Measurements from ENCODE around the gene EFHD2.

The EFHD2 gene

GRCh38 chr1:15423355-15424077 lies 13.8 kb downstream of the EFHD2 start:
- TF ChIP-seq, protein P1, sequence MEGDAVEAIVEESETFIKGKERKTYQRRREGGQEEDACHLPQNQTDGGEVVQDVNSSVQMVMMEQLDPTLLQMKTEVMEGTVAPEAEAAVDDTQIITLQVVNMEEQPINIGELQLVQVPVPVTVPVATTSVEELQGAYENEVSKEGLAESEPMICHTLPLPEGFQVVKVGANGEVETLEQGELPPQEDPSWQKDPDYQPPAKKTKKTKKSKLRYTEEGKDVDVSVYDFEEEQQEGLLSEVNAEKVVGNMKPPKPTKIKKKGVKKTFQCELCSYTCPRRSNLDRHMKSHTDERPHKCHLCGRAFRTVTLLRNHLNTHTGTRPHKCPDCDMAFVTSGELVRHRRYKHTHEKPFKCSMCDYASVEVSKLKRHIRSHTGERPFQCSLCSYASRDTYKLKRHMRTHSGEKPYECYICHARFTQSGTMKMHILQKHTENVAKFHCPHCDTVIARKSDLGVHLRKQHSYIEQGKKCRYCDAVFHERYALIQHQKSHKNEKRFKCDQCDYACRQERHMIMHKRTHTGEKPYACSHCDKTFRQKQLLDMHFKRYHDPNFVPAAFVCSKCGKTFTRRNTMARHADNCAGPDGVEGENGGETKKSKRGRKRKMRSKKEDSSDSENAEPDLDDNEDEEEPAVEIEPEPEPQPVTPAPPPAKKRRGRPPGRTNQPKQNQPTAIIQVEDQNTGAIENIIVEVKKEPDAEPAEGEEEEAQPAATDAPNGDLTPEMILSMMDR (conservative IDR thresholded peaks at IDR 0.05; ENCODE audit: low read depth, low read length): no peak
- no peak overlapping the region for H3K4me3 ChIP-seq (ENCODE audit: low read depth, low read length)
- no peak for DNase-seq (ENCODE audit: low read depth)

- DNase-seq (ENCODE audit: low read depth): no peak
- TF ChIP-seq, protein P1 (conservative IDR thresholded peaks at IDR 0.05; ENCODE audit: low read depth, low read length): no peak
- no peak overlapping the region for H3K4me3 ChIP-seq (ENCODE audit: low read depth, low read length)
Measured at GRCh38 chr1:15424146-15424667, 14.5 kb downstream of the EFHD2 start.

DNA sequence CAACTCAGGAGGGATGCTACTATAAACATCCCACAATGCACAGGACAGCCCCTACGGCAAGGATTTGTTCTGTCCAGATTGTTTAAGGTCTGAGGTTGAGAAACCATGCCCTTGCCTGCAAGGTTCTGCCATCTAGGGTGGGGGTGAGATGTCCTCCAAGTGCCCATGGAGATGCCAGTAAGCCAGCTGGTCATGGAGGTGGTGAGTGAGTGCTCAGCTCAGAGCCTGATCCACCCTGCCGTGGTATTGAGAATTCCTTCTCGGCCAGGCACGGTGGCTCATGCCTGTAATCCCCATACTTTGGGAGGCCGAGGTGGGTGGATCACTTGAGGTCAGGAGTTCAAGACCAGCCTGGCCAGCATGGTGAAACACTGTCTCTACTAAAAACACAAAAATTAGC lies 15.3 kb downstream of the EFHD2 start:
- no peak for DNase-seq (ENCODE audit: low read depth)
- H3K4me3 ChIP-seq (ENCODE audit: low read depth, low read length): no peak overlapping the region
- TF ChIP-seq, protein P1 (conservative IDR thresholded peaks at IDR 0.05; ENCODE audit: low read depth, low read length): no peak

DNA sequence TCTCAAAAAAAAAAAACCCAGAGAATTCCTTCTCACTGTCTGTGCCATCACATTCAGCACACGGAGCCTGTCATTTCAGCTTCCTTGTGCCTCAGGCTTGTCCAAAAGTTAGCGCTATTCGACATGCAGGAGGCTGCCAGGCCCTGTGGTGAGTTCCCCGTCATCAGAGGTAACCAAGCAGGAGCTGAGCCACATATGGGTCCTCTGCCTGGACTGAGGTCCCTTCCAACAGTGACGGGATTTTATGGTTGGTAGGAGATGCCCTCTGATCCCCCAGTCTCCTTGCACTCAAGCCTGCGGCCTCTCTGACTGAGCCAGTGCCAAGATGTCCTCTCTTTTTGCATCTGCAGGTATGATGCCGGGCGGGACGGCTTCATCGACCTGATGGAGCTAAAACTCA lies 15.8 kb downstream of the EFHD2 start:
- TF ChIP-seq, protein P1 (conservative IDR thresholded peaks at IDR 0.05; ENCODE audit: low read depth, low read length): no peak
- H3K4me3 ChIP-seq (ENCODE audit: low read depth, low read length): no peak overlapping the region
- DNase-seq (ENCODE audit: low read depth): no peak

DNA sequence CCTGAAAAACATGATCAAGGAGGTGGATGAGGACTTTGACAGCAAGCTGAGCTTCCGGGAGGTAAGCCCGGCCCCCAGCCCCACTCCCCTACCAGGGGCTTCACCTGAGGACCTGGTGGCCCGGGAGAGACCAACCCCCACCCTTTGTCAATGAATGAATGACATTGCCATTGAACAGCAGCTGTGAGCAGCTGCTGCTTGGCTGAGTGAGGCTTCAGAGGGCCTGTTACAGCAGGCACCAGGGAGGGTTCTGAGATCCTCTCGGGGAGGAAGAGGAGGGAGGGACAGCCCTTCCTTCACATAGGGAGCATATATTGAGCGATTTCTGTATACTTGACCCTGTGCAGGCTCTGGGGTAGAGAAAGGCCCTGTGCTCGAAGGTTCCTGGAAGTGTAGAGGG lies 16.3 kb downstream of the EFHD2 start:
- no peak for DNase-seq (ENCODE audit: low read depth)
- no peak overlapping the region for H3K4me3 ChIP-seq (ENCODE audit: low read depth, low read length)
- TF ChIP-seq, protein P1 (conservative IDR thresholded peaks at IDR 0.05; ENCODE audit: low read depth, low read length): no peak

DNA sequence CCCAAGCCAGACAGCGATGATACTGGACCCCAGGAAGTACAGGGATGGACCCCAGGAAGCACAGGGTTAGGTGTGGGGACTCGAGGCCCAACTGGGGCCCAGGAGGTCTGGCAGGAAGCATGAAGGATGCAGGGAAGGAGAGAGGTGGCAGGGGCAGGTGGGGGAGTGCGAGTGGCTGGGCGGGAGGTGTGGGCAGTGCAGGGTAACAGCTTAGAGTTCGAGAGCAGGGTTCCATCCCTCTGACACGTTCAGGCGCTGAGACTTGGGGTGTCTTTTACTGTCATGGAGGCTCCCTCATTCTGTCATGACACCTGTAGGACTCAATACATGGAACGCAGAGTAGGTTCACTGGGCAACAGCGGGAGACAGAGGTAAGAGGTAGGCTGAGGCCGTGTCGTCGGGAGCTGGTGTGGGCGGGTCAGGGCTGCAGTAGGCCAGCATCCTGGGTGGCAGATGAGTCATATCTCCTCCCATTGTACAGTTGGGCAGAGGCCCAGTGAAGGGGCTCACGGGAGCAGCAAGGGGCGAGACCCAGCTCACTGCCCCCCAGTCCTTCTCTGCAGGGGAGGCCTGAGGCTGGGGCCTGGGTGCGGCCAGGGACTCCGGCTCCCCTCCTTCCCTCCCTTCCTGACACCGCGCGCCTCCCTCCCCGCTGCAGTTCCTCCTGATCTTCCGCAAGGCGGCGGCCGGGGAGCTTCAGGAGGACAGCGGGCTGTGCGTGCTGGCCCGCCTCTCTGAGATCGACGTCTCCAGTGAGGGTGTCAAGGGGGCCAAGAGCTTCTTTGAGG lies 17.0 kb downstream of the EFHD2 start:
- H3K4me3 ChIP-seq (ENCODE audit: low read depth, low read length): no peak overlapping the region
- peak; percentile 34 for DNase-seq (ENCODE audit: low read depth)
- TF ChIP-seq, protein P1 (conservative IDR thresholded peaks at IDR 0.05; ENCODE audit: low read depth, low read length): no peak
